Measurements from ENCODE around the gene OS9. TPM values are rescaled to one million over a fixed set of nuclear protein-coding genes. Genes with fewer than 3 reads are reported as not detected.
A peak's percentile ranks its signal among the peaks of the same experiment; 100 is the strongest.
"Not testable (repeated sequence)": the region's sequence is repeated elsewhere in the genome, so short reads cannot be mapped to it uniquely, and the experiment has no call there.

OS9 gene
- total RNA-seq, 2 experiments from 2014 or later, result 82.6 to 112 TPM

- no peaks in the 10 kb centered on the region for H4K20me1 ChIP-seq (ENCODE audit: insufficient read depth, low read length)
- H3K4me1 ChIP-seq (ENCODE audit: insufficient read depth, low read length, poor library complexity, severe bottlenecking), result peaks cover 7% of the 10 kb centered on the region
- no peak for DNase-seq (ENCODE audit: low spot score)
- H3K79me2 ChIP-seq (ENCODE audit: insufficient read depth, low read depth, low read length), result no peaks in the 10 kb centered on the region
- H3K36me3 ChIP-seq (ENCODE audit: insufficient read depth, low read length), result peaks cover 61% of the 10 kb centered on the region
- ChIA-PET CTCF (ENCODE audit: unreplicated experiment) (no interaction called here), POLR2A (no interaction called here)
- no peak overlapping the region for H3K4me3 ChIP-seq (ENCODE audit: low read depth, low read length, poor library complexity, severe bottlenecking)
- H3K27ac ChIP-seq (ENCODE audit: low read depth, low read length, poor library complexity, severe bottlenecking), result no peak overlapping the region
- H3K9me2 ChIP-seq (ENCODE audit: insufficient read depth, low read length), result no peaks in the 10 kb centered on the region
- intact Hi-C loops (cut with micrococcal nuclease; ENCODE audit: unreplicated experiment), result no loop called here
- no peak overlapping the region for H2AFZ ChIP-seq (ENCODE audit: low read length)
- H3K4me2 ChIP-seq (ENCODE audit: low read length), result no peak overlapping the region
- TF ChIP-seq CTCF (conservative IDR thresholded peaks at IDR 0.05; ENCODE audit: low read length) (no peak), EZH2phosphoT487 (IDR thresholded peaks at IDR 0.05; ENCODE audit: borderline replicate concordance, low read depth, low read length) (no peak)
- H3K9me3 ChIP-seq (ENCODE audit: low read length), result peaks cover 12% of the 10 kb centered on the region
- no TSS peak for BruUV-seq (replicated peaks)
These were observed 14.4 kb downstream of the OS9 start for GRCh38 chr12:57708296-57708695.

- H3K9me2 ChIP-seq (ENCODE audit: insufficient read depth, low read length), result no peaks in the 10 kb centered on the region
- POLR2A ChIA-PET, result no interaction called here
- peaks cover 29% of the 10 kb centered on the region for H3K4me1 ChIP-seq (ENCODE audit: insufficient read depth, low read length, poor library complexity, severe bottlenecking)
- H3K9me3 ChIP-seq (ENCODE audit: low read length), result no peaks in the 10 kb centered on the region
- no peaks in the 10 kb centered on the region for H3K79me2 ChIP-seq (ENCODE audit: insufficient read depth, low read depth, low read length)
- no TSS peak for BruUV-seq (replicated peaks)
- no peak overlapping the region for H3K4me2 ChIP-seq (ENCODE audit: low read length)
- DNase-seq (ENCODE audit: low spot score), result no peak
- no peak overlapping the region for H3K4me3 ChIP-seq (ENCODE audit: low read depth, low read length, poor library complexity, severe bottlenecking)
- CTCF ChIA-PET (ENCODE audit: unreplicated experiment), result no interaction called here
- intact Hi-C loops (cut with micrococcal nuclease; ENCODE audit: unreplicated experiment), result no loop called here
- H3K36me3 ChIP-seq (ENCODE audit: insufficient read depth, low read length), result peaks cover 43% of the 10 kb centered on the region
- H3K27ac ChIP-seq (ENCODE audit: low read depth, low read length, poor library complexity, severe bottlenecking), result no peak overlapping the region
- no peaks in the 10 kb centered on the region for H4K20me1 ChIP-seq (ENCODE audit: insufficient read depth, low read length)
- TF ChIP-seq EZH2phosphoT487 (IDR thresholded peaks at IDR 0.05; ENCODE audit: borderline replicate concordance, low read depth, low read length) (no peak), CTCF (conservative IDR thresholded peaks at IDR 0.05; ENCODE audit: low read length) (no peak)
- H2AFZ ChIP-seq (ENCODE audit: low read length), result no peak overlapping the region
These were observed 18.8 kb downstream of the OS9 start for GRCh38 chr12:57712701-57713100.

GRCh38 chr12:57713209-57713608, 19.3 kb downstream of the OS9 start:
- no peak overlapping the region for H2AFZ ChIP-seq (ENCODE audit: low read length)
- BruUV-seq (replicated peaks), result no TSS peak
- H3K9me3 ChIP-seq (ENCODE audit: low read length), result no peaks in the 10 kb centered on the region
- intact Hi-C loops (cut with micrococcal nuclease; ENCODE audit: unreplicated experiment), result no loop called here
- TF ChIP-seq EZH2phosphoT487 (IDR thresholded peaks at IDR 0.05; ENCODE audit: borderline replicate concordance, low read depth, low read length) (no peak), CTCF (conservative IDR thresholded peaks at IDR 0.05; ENCODE audit: low read length) (no peak)
- H3K79me2 ChIP-seq (ENCODE audit: insufficient read depth, low read depth, low read length), result no peaks in the 10 kb centered on the region
- no peak overlapping the region for H3K27ac ChIP-seq (ENCODE audit: low read depth, low read length, poor library complexity, severe bottlenecking)
- no peaks in the 10 kb centered on the region for H3K9me2 ChIP-seq (ENCODE audit: insufficient read depth, low read length)
- no peak overlapping the region for H3K4me2 ChIP-seq (ENCODE audit: low read length)
- peaks cover 47% of the 10 kb centered on the region for H3K36me3 ChIP-seq (ENCODE audit: insufficient read depth, low read length)
- DNase-seq (ENCODE audit: low spot score), result no peak
- H3K4me1 ChIP-seq (ENCODE audit: insufficient read depth, low read length, poor library complexity, severe bottlenecking), result peaks cover 29% of the 10 kb centered on the region
- ChIA-PET CTCF (ENCODE audit: unreplicated experiment) (no interaction called here), POLR2A (interaction anchor here (1.0 to 1.5 kb wide), 2 partner anchors 10 to 19 kb away, joined by 3 to 6 read pairs; partner anchors contain the start of gene OS9)
- no peaks in the 10 kb centered on the region for H4K20me1 ChIP-seq (ENCODE audit: insufficient read depth, low read length)
- no peak overlapping the region for H3K4me3 ChIP-seq (ENCODE audit: low read depth, low read length, poor library complexity, severe bottlenecking)

- H3K79me2 ChIP-seq (ENCODE audit: insufficient read depth, low read depth, low read length); BruUV-seq (replicated peaks); H3K9me3 ChIP-seq (ENCODE audit: low read length); intact Hi-C loops (cut with micrococcal nuclease; ENCODE audit: unreplicated experiment); H3K4me3 ChIP-seq (ENCODE audit: low read depth, low read length, poor library complexity, severe bottlenecking); H3K9me2 ChIP-seq (ENCODE audit: insufficient read depth, low read length); CTCF ChIA-PET (ENCODE audit: unreplicated experiment); H4K20me1 ChIP-seq (ENCODE audit: insufficient read depth, low read length); H2AFZ ChIP-seq (ENCODE audit: low read length); POLR2A ChIA-PET: not testable (repeated sequence)
- Histone ChIP-seq H3K27ac (ENCODE audit: low read depth, low read length, poor library complexity, severe bottlenecking) (peak overlapping the region; percentile 71), H3K36me3 (ENCODE audit: insufficient read depth, low read length) (peaks cover 66% of the 10 kb centered on the region), H3K4me2 (ENCODE audit: low read length) (peak overlapping the region; percentile 22; the same call in 1 of the 2 replicates), H3K4me1 (ENCODE audit: insufficient read depth, low read length, poor library complexity, severe bottlenecking) (peaks cover 24% of the 10 kb centered on the region)
- peak; percentile 83 for DNase-seq (ENCODE audit: low spot score)
These were observed 21.3 kb downstream of the OS9 start for GRCh38 chr12:57715036-57715748.

Measured in OCI-LY7 (cell line).